Activated T-cell treated with anti-CD3 and anti-CD28 coated beads for 4 hours (primary cell): ENCODE measurements around the gene OR2AG2.

ENCODE experiments used
- DNase-seq: peaks from one replicate; pipeline ENCODE4 v3.0.0-alpha.2; 2020

Gene OR2AG2

DNA sequence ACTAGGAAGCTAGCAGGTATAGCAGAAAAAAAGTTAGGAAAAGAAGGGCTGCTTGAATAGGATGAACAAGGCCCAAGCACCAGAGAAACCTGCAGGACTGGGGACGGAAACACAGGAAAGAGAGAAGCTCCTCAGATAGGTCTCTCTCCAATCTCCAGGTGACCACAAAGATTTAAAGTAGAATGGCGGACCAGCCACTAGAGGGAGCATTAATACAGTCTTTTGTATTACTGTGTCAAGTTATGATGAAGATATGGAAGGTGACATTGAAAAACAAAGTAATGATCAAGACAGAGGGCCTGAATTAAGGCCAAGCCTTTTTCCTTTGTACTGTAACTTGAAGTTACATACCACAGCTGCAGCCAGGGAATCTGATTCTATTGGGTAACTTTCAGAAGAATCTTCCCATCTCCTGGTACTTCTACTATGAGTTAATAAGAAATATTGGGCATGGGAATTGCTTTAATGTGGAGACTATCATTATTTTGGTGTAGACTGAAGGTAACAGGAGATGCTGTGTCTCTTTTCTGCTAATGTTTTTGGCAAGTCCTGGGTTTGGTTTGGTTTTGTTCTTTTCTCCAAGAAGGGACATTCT is 33.8 kb downstream of the OR2AG2 start:
- DNase-seq = peak; percentile 67

DNA sequence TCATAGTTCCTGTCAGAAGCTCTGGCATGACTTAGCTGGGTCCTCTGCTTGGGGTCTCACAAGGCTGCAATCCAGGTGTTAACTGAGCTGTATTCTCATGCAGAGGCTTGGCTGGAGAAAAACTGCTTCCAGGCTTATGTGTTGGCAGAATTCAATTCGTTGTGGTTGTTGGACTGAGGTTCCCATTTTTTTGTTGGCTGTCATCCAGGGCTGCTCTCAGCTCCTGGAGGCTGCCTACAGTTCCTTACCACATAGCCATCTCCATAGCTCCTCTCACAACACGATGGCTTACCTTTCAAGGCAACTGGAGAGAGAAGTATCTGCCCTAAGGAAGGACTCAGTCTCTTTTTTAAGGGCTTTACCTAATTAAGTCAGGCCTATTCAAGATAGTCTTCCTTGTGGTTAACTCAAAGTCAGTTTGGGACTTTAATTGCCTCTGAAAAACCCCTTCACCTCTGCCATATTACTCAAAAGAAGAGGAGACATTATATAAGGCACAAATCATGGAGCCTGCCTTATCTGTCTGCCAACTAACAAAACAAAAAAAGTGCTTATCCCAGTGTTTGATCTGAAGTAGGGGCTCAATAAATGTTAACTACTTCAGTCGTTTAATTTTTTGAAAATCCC is 35.2 kb downstream of the OR2AG2 start:
- DNase-seq = no peak

- no peak for DNase-seq
These were observed 36.5 kb downstream of the OR2AG2 start for GRCh38 chr11:6735306-6735705.

DNA sequence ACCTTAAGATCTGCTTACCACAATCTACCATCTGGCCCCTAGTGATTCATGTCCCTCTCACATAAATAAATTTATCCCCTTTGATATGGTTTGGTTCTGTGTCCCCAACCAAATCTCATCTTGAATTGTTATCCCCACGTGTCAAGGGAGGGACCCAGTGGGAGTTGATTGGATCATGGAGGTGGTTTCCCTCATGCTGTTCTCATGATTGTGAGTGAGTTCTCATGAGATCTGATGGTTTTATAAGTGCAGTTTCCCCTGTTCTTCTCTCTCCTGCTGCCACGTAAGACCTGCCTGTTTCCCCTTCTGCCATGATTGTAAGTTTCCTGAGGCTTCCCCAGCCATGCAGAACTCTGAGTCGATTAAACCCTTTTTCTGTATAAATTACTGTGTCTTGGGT is 37.2 kb downstream of the OR2AG2 start:
- no peak for DNase-seq

GRCh38 chr11:6733326-6734275 is 38.2 kb downstream of the OR2AG2 start:
- DNase-seq = no peak

DNA sequence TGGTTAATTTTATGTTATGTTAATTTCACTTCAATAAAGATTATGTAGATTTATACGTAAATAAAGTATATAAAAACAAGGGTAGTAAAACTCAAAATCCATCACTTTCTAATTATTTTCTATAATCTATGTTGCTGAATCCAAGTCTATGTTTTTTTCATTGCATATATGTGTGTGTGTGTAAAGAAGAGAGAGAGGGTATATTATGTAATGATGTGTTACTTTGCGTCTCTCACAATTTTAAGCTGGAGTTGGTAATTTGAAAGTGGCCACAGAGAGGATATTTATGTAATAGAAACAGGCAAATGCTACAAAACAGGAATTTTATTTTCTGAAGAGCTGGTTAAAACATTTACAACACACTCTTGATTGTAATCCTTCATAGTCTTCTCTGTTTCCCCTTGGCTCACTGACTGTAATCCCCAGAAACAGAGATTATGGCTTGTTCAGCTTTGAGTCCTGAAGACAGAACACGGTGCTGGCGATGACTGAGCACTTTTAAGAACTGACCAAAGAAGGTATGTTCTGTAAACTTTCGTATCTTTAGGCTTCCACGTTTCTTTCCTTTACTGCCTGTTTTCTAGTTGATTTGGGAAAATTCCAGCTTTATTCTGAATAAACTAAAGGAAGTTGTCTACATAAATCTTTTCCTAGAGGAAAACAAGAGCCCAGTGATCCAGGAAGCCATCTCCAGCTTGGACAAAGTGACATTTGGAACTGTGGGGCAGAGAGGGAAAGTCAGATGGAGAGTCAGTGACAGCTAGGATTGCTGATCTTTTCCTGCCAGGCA is 43.6 kb downstream of the OR2AG2 start:
- DNase-seq = no peak

GRCh38 chr11:6725386-6725896 is 46.3 kb downstream of the OR2AG2 start:
- no peak for DNase-seq

GRCh38 chr11:6724013-6724412 is 47.8 kb downstream of the OR2AG2 start:
- DNase-seq = no peak

GRCh38 chr11:6721343-6721742 is 50.4 kb downstream of the OR2AG2 start:
- no peak for DNase-seq

DNA sequence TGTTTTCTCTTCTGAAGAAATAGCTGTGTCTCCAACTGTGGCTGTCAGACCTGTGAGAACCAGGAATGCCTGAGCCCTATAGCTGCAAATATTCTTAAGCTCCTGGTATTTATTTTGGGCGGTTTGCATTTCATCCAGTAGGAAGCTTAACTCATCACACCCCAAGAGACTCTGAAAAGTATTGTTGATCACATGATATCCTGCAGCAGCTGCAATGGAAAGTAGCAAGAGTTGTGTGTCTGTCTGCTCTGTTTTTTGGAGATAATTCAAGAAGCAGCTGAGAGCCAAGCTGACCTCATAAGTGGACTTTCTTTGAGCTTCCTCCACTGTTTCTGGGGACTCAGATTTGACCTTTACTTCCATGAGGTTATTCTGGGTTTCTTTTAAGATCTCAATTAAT is 52.2 kb downstream of the OR2AG2 start:
- DNase-seq = no peak

- DNase-seq = no peak
These were observed 54.4 kb downstream of the OR2AG2 start for GRCh38 chr11:6717426-6717825.
